ENCODE results near the gene SLC22A13.
"Not testable (repeated sequence)": the region's sequence is repeated elsewhere in the genome, so short reads cannot be mapped to it uniquely, and the experiment has no call there.

Gene SLC22A13

GRCh38 chr3:38316356-38317191, 51.0 kb downstream of the SLC22A13 start:
- no peaks in the 10 kb centered on the region for H3K79me2 ChIP-seq (ENCODE audit: low read length)
- no peaks in the 10 kb centered on the region for H4K20me1 ChIP-seq (ENCODE audit: insufficient read depth, low read length)
- H3K27ac ChIP-seq (ENCODE audit: low read length), result no peak overlapping the region
- H3K4me1 ChIP-seq (ENCODE audit: low read length), result no peaks in the 10 kb centered on the region
- H3K36me3 ChIP-seq (replicated peaks; ENCODE audit: low read depth, low read length), result no peaks in the 10 kb centered on the region
- H3K4me2 ChIP-seq (ENCODE audit: low read length), result no peak overlapping the region
- H3K27me3 ChIP-seq (ENCODE audit: low read depth, low read length), result no peaks in the 10 kb centered on the region
- no peak overlapping the region for H2AFZ ChIP-seq (ENCODE audit: low read depth, low read length)
- H3K4me3 ChIP-seq (ENCODE audit: low read length), result no peak overlapping the region
- H3K9me3 ChIP-seq (ENCODE audit: insufficient read depth, low read length), result no peaks in the 10 kb centered on the region
- no peak overlapping the region for H3K9ac ChIP-seq (ENCODE audit: low read length)
- TF ChIP-seq EZH2phosphoT487 (IDR thresholded peaks at IDR 0.05; ENCODE audit: low read depth), result no peak
- TF ChIP-seq, protein P1, sequence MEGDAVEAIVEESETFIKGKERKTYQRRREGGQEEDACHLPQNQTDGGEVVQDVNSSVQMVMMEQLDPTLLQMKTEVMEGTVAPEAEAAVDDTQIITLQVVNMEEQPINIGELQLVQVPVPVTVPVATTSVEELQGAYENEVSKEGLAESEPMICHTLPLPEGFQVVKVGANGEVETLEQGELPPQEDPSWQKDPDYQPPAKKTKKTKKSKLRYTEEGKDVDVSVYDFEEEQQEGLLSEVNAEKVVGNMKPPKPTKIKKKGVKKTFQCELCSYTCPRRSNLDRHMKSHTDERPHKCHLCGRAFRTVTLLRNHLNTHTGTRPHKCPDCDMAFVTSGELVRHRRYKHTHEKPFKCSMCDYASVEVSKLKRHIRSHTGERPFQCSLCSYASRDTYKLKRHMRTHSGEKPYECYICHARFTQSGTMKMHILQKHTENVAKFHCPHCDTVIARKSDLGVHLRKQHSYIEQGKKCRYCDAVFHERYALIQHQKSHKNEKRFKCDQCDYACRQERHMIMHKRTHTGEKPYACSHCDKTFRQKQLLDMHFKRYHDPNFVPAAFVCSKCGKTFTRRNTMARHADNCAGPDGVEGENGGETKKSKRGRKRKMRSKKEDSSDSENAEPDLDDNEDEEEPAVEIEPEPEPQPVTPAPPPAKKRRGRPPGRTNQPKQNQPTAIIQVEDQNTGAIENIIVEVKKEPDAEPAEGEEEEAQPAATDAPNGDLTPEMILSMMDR (IDR thresholded peaks at IDR 0.05; ENCODE audit: low read depth, low read length), result no peak

DNA sequence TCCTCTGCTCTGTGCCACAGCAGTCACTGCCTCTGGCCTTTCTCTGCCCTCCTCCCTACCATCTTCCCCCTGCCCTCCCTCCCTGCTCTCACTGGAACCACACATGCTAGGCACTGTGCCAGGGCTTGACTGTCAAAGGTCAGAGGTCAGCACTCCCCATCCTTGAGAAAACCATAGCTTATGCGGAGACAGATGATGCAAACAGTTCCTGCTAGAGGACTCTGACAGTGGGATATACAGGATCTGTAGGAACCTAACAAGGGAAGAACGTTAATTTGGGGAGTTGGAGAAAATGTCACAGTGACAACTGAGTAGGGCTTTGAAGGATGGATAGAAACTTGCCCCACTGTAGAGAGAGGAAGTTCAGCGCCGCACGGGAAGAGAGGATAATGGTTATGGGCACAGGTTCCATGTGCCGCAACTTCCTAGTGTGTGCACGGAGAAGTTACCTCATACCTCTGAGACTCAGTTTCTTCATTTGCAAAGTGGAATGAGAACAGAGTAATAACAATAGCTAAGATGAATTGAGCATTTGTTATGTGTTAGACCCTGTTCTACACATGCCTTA, 51.7 kb downstream of the SLC22A13 start:
- Histone ChIP-seq H3K27me3 (ENCODE audit: low read depth, low read length) (no peaks in the 10 kb centered on the region), H3K36me3 (replicated peaks; ENCODE audit: low read depth, low read length) (no peaks in the 10 kb centered on the region), H2AFZ (ENCODE audit: low read depth, low read length) (no peak overlapping the region), H4K20me1 (ENCODE audit: insufficient read depth, low read length) (no peaks in the 10 kb centered on the region), H3K4me3 (ENCODE audit: low read length) (no peak overlapping the region), H3K79me2 (ENCODE audit: low read length) (no peaks in the 10 kb centered on the region), H3K9me3 (ENCODE audit: insufficient read depth, low read length) (no peaks in the 10 kb centered on the region), H3K27ac (ENCODE audit: low read length) (no peak overlapping the region), H3K9ac (ENCODE audit: low read length) (no peak overlapping the region), H3K4me2 (ENCODE audit: low read length) (no peak overlapping the region), H3K4me1 (ENCODE audit: low read length) (no peaks in the 10 kb centered on the region)
- no peak for TF ChIP-seq EZH2phosphoT487 (IDR thresholded peaks at IDR 0.05; ENCODE audit: low read depth)
- TF ChIP-seq, protein P1 (IDR thresholded peaks at IDR 0.05; ENCODE audit: low read depth, low read length), result no peak

DNA sequence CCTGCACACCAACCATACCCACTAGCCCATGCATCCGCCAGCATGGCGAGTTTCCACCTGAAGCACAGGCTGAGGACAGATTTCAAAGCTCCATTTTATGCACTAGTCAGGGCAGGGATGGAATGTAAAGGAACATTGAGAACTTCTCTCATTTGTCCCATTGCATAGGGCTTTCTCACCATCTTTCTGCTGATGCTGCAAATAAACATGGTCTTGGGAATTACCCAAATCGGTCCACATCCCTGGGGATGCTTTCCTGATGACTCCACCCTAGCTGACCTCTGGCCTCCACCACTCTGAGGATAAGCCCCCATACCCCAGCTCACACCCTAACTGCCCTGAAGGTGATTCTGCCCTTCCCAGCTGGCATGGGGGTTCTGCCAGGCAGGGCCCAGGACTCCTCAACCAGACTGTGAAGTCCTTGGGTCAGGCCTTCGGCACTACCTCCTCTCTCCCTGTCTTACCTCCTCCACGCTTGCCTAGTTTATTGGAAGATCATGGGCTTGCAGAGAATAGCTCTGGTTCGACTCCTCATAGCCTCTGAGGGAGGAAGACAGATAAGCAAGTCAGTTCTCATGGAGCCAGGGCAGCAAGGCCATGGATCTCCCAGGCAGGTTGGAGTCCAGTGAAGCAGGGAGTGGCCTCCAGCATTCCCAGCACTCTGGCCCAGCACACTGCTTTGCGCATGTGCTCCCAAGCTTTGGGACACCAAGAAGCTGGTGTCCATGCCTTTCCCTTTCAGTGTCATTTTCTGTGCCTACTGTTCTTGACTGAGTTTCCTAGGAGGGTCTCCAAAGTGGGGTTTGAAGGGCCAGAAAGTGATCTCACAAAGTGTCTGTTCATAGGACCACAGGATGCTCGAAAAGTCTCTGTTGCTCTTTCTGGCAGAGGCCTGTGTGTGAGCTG, 53.4 kb downstream of the SLC22A13 start:
- H3K27me3 ChIP-seq (ENCODE audit: low read depth, low read length), result peaks cover 4% of the 10 kb centered on the region; the same call in 1 of the 2 replicates
- H3K4me1 ChIP-seq (ENCODE audit: low read length), result no peaks in the 10 kb centered on the region
- H3K4me2 ChIP-seq (ENCODE audit: low read length), result no peak overlapping the region
- TF ChIP-seq EZH2phosphoT487 (IDR thresholded peaks at IDR 0.05; ENCODE audit: low read depth), result no peak
- TF ChIP-seq, protein P1 (IDR thresholded peaks at IDR 0.05; ENCODE audit: low read depth, low read length), result no peak
- H3K36me3 ChIP-seq (replicated peaks; ENCODE audit: low read depth, low read length), result no peaks in the 10 kb centered on the region
- H4K20me1 ChIP-seq (ENCODE audit: insufficient read depth, low read length), result no peaks in the 10 kb centered on the region
- no peak overlapping the region for H3K27ac ChIP-seq (ENCODE audit: low read length)
- H3K4me3 ChIP-seq (ENCODE audit: low read length), result no peak overlapping the region
- H3K9me3 ChIP-seq (ENCODE audit: insufficient read depth, low read length), result no peaks in the 10 kb centered on the region
- H2AFZ ChIP-seq (ENCODE audit: low read depth, low read length), result no peak overlapping the region
- H3K79me2 ChIP-seq (ENCODE audit: low read length), result no peaks in the 10 kb centered on the region
- no peak overlapping the region for H3K9ac ChIP-seq (ENCODE audit: low read length)

DNA sequence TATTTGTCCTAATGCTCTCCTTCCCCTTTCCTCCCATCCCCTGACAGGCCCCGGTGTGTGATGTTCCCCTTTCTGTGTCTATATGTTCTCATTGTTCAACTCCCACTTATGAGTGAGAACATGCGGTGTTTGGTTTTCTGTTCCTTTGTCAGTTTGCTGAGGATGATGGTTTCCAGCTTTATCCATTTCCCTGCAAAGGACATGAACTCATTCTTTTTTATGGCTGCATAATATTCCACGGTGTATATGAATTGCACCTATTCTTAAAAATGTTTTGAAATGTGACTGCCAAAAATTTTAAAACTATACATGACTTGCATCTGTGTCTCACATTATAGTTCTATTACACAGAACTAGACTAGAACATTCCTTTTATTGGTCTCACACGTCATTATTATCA, 55.0 kb downstream of the SLC22A13 start:
- not testable (repeated sequence) for H3K27ac ChIP-seq (ENCODE audit: low read length); H3K4me3 ChIP-seq (ENCODE audit: low read length); H3K36me3 ChIP-seq (replicated peaks; ENCODE audit: low read depth, low read length); H3K4me2 ChIP-seq (ENCODE audit: low read length); H3K9me3 ChIP-seq (ENCODE audit: insufficient read depth, low read length); H3K4me1 ChIP-seq (ENCODE audit: low read length); H2AFZ ChIP-seq (ENCODE audit: low read depth, low read length); H4K20me1 ChIP-seq (ENCODE audit: insufficient read depth, low read length); H3K79me2 ChIP-seq (ENCODE audit: low read length); H3K9ac ChIP-seq (ENCODE audit: low read length)
- peaks cover 15% of the 10 kb centered on the region; the same call in 1 of the 2 replicates for H3K27me3 ChIP-seq (ENCODE audit: low read depth, low read length)

Measured in OCI-LY3 (cell line).